Kidney epithelial cell (primary cell): Measurements from ENCODE around the gene IQCN. TPM values are rescaled to one million over a fixed set of nuclear protein-coding genes. Genes with fewer than 3 reads are reported as not detected.

Source experiments
- DNase-seq: peaks from one replicate; pipeline ENCODE4 v3.0.0-alpha.2; 2010; ENCODE audit warnings: low read depth
- H3K27me3 ChIP-seq: 2 replicates; pipeline ENCODE4 v1.6.0; 2011; ENCODE audit warnings: low read length; ENCODE audit not compliant: control insufficient read depth, insufficient read depth
- H3K36me3 ChIP-seq: 2 replicates; pipeline ENCODE4 v1.5.1; 2011; ENCODE audit warnings: low read length; ENCODE audit not compliant: control insufficient read depth, insufficient read depth
- H3K4me3 ChIP-seq: 2 replicates; pipeline ENCODE4 v1.5.1; 2011; ENCODE audit warnings: low read depth, mild to moderate bottlenecking, control low read depth, low read length
- total RNA-seq: library from RNA; depleted of rRNA; stranded (reverse); fragments of >200 nt; gene quantifications from 2 replicates; pipeline ENCODE4 v1.2.3, GENCODE V29; 2015
- TF ChIP-seq, protein P1 (sequence below): IDR thresholded peaks from 2 replicates; pipeline ENCODE4 v1.5.1; 2011; ENCODE audit warnings: mild to moderate bottlenecking, moderate library complexity, low read length, control low read depth, inconsistent platforms; ENCODE audit not compliant: insufficient read depth, poor library complexity, severe bottlenecking

IQCN gene
- total RNA-seq, 1 donor from 2014 or later = 0.13 TPM

GRCh38 chr19:18266771-18267686 lies 7.2 kb downstream of the IQCN start:
- Histone ChIP-seq H3K36me3 (no peaks in the 10 kb centered on the region), H3K27me3 (no peaks in the 10 kb centered on the region), H3K4me3 (no peak overlapping the region)
- DNase-seq = no peak
- TF ChIP-seq, protein P1, sequence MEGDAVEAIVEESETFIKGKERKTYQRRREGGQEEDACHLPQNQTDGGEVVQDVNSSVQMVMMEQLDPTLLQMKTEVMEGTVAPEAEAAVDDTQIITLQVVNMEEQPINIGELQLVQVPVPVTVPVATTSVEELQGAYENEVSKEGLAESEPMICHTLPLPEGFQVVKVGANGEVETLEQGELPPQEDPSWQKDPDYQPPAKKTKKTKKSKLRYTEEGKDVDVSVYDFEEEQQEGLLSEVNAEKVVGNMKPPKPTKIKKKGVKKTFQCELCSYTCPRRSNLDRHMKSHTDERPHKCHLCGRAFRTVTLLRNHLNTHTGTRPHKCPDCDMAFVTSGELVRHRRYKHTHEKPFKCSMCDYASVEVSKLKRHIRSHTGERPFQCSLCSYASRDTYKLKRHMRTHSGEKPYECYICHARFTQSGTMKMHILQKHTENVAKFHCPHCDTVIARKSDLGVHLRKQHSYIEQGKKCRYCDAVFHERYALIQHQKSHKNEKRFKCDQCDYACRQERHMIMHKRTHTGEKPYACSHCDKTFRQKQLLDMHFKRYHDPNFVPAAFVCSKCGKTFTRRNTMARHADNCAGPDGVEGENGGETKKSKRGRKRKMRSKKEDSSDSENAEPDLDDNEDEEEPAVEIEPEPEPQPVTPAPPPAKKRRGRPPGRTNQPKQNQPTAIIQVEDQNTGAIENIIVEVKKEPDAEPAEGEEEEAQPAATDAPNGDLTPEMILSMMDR = no peak

- Histone ChIP-seq H3K4me3 (no peak overlapping the region), H3K27me3 (no peaks in the 10 kb centered on the region), H3K36me3 (no peaks in the 10 kb centered on the region)
- TF ChIP-seq, protein P1 = no peak
- DNase-seq = no peak
Observed at GRCh38 chr19:18265582-18265981, 8.7 kb downstream of the IQCN start.

- DNase-seq = no peak
- H3K36me3 ChIP-seq = no peaks in the 10 kb centered on the region
- H3K4me3 ChIP-seq = no peak overlapping the region
- TF ChIP-seq, protein P1 = no peak
- H3K27me3 ChIP-seq = no peaks in the 10 kb centered on the region
Observed at GRCh38 chr19:18264971-18265540, 9.2 kb downstream of the IQCN start.

DNA sequence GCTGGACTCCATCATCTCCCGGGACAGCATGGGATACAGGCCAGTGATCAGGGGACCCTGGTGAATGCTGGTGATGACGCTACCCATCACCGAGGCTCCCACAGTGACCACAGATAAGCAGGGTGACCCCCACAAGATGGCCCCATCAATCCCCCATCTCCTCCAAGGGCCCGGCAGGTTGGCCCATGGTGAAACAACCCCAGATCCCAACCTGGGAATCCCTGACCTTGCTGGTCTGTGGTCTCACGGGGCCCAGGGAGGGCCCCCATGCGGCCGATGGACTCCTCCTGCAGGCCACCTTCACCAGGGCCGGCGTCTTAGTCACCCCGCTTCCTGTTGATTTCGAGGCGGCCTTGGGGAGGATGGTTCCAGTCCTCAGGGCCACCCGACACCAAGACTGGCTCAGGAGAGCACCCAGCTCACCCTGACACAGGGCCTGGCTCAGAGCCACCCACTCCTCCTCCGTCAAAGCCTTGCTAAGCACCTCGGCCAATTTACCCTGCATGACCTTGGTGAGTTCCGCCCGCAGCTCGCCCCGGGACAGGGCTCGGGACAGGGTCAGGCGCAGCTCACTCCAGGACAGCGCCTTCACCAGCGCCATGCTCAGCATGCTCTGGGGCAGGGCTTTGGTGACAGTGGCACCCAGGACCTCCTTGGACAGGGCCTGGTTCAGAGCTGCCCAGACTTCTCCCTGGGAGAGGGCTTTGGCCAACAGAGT lies 10.0 kb downstream of the IQCN start:
- Histone ChIP-seq H3K36me3 (no peaks in the 10 kb centered on the region), H3K4me3 (no peak overlapping the region), H3K27me3 (no peaks in the 10 kb centered on the region)
- TF ChIP-seq, protein P1 = no peak
- no peak for DNase-seq

DNA sequence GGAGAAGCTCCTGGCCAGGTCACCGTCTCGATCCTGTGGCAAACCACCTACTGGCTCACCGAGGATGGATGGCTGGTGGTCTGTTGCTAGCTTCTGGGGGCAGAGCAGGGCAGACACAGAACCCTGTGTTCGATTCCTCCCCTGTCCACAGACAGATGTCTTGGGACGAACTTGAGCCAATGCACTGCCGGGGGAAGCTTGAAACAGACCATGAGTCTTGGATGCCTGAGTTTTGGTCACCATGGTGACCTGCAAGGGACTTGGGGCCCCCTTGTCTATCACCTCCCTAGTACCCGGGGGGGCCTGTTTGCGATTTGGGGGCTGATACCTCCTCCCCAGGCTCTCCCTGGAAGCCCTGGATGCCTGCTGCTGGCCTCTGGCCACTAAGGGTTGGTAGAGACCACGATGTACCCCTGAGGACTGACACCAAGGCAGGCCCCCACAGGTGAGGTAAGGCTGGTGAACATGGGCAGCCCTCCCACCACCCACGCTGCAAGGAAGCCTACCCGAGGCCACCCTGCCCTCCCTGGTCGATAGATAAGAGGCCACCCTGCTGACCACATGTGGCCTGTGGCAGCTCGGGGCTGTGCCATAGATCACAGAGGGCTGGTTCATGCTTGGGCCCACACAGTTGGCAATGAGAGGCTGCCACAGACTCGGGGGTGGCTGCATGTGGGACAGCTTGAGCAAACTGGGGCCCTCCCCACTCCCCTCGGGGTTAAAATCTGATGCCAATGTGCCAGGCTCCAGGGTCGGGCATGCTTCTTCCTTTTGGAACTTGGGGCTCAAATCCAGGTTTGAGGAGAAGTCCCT lies 10.7 kb downstream of the IQCN start:
- no peak for DNase-seq
- TF ChIP-seq, protein P1 = no peak
- Histone ChIP-seq H3K4me3 (no peak overlapping the region), H3K27me3 (no peaks in the 10 kb centered on the region), H3K36me3 (no peaks in the 10 kb centered on the region)
